Upper lobe of left lung (tissue), 6 donors: ENCODE measurements around the gene PTPN5. TPM values are rescaled to one million over a fixed set of nuclear protein-coding genes. Genes with fewer than 3 reads are reported as not detected.
"Not testable (repeated sequence)": the region's sequence is repeated elsewhere in the genome, so short reads cannot be mapped to it uniquely, and the experiment has no call there.

ENCODE experiments used
- ATAC-seq, 2 donors: fragments of 200-7000 bp; cut with Tn5 transposase; one replicate each; pipeline ENCODE4 v1.9.1; 2022; ENCODE audit warnings: mild to moderate bottlenecking in 2 of 2, moderate library complexity in 2 of 2; ENCODE audit not compliant: low FRiP score in 2 of 2
- DNase-seq, 2 donors: peaks; one replicate each; pipeline ENCODE4 v3.0.0-alpha.2; 2019 to 2020
- H3K27ac ChIP-seq, 4 donors: fragments of 200-600 bp; sonication (generic); one replicate each; pipeline ENCODE4 v1.5.1; 2016 to 2019
- H3K27me3 ChIP-seq, 4 donors: fragments of 200-600 bp; sonication (generic); one replicate each; pipeline ENCODE4 v1.5.1; 2017 to 2019
- H3K36me3 ChIP-seq, 4 donors: fragments of 200-600 bp; sonication (generic); one replicate each; pipeline ENCODE4 v1.5.1; 2016 to 2019
- H3K4me1 ChIP-seq, 4 donors: fragments of 200-600 bp; sonication (generic); one replicate each; pipeline ENCODE4 v1.5.1; 2018 to 2019
- H3K4me3 ChIP-seq, 4 donors: fragments of 200-600 bp; sonication (generic); one replicate each; pipeline ENCODE4 v1.5.1; 2017 to 2019; ENCODE audit warnings: mild to moderate bottlenecking in 2 of 4, moderate library complexity in 1 of 4
- H3K9me3 ChIP-seq, 4 donors: fragments of 200-600 bp; sonication (generic); one replicate each; pipeline ENCODE4 v1.5.1; 2018 to 2019
- CTCF ChIP-seq, 6 experiments: fragments of 450-650 bp in 4 of 6; fragments of 200-600 bp in 2 of 6; sonication (generic) in 2 of 6; IDR thresholded peaks; one replicate each; pipeline ENCODE4 v1.5.1; 2016 to 2019; ENCODE audit warnings: antibody characterized with exemption in 6 of 6
- EP300 ChIP-seq, 4 donors: sonication (generic); formaldehyde crosslinking; IDR thresholded peaks; one replicate each; pipeline ENCODE4 v1.5.1; 2017; ENCODE audit warnings: antibody characterized with exemption in 4 of 4, control low read depth in 2 of 4
- POLR2A ChIP-seq, 4 donors: fragments of 450-650 bp; IDR thresholded peaks; one replicate each; pipeline ENCODE4 v1.5.1; 2016 to 2017; ENCODE audit warnings: antibody characterized with exemption in 4 of 4, mild to moderate bottlenecking in 2 of 4
- POLR2AphosphoS5 ChIP-seq, 2 donors: sonication (generic); formaldehyde crosslinking; IDR thresholded peaks; one replicate each; pipeline ENCODE4 v1.5.1; 2017; ENCODE audit warnings: antibody characterized with exemption in 2 of 2
- WGBS, 2 donors: methylation state at CpG; one replicate each; pipeline ENCODE4 v1.1.5; 2017 to 2018; 5-methylcytosine and 5-hydroxymethylcytosine counted together
- total RNA-seq, 6 donors: library from RNA; depleted of rRNA in 4 of 6; stranded (reverse); fragments of >200 nt in 4 of 6; gene quantifications; one replicate each; pipeline versions ENCODE4 v1.1.0 to v1.2.1, GENCODE V29; 2016 to 2021
- donor health status: DM: no; HTN: no; CAD: no; lungs with moderate emphysema.
- donor health status: DM: no; HTN: yes; CAD: no; lungs with severe emphysema.

The PTPN5 gene
- total RNA-seq, result 1 to 10 TPM in 2 of 6 donors, under 1 TPM in 2, not detected in 2; 0.31 to 1.8 (median 1.0) TPM

DNA sequence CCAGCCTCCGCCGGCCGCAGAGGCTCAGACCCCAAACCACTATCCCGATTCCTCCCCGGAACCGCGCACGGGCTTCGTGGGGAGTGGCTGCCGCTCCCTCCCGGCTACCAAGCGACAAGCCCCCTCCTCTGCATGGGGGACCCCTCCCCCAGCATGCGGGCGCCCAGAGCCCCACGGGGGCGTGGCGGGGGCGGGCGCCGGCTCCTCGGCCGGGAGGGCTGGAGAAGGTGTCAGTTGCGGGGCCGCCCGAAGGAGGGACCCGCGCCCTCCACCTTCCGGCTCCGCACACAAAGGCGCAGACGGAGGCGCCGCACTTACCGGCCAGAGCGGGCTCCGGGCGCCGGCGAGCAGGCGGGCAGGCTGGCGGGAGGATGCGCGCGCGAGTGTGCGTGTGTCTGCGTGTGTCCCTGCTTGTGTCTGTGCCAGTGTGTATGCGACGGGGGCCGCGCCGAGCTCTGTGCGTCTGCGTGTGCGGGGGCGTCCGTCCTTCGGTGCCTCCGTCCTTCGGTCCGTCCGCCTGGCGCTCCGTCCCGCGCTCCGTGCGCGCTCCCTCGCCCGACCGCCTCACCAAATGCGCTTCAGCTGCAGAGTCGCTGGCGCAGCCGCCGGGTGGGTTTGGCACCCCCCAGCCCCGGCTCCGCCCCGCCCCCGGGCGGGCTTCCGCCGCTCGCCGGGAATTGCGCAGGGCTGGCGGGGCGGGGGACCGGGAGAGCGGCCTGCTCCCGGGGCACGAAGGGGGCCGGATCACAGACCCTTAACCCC is at the start of gene PTPN5:
TSS of gene PTPN5 (minus strand) at position 592 of the 762 bp plus-strand sequence. CDS start 19,840 bp downstream, outside the sequence.
- 0 to 2% methylated on average over 18 to 25 of the region's 94 CpGs for WGBS, 2 donors
- no peak within 1 kb of the TSS for H3K27ac ChIP-seq
- ATAC-seq (peak in 1 of 2 donors; percentile 28), DNase-seq (peak in 1 of 2 donors; percentile 81)
- H3K9me3 ChIP-seq, result no peaks in the 10 kb centered on the region
- H3K36me3 ChIP-seq, result no peaks in the 10 kb centered on the region
- peaks cover 0 to 17% (median 11%) of the 10 kb centered on the region in 4 donors for H3K4me1 ChIP-seq
- peak within 1 kb of the TSS in 3 of 4 donors; percentile 33 to 45 (median 35) for H3K4me3 ChIP-seq
- peaks cover 0 to 25% (median 13%) of the 10 kb centered on the region in 4 donors for H3K27me3 ChIP-seq
- no peak for TF ChIP-seq POLR2AphosphoS5 (IDR thresholded peaks at IDR 0.05)

DNA sequence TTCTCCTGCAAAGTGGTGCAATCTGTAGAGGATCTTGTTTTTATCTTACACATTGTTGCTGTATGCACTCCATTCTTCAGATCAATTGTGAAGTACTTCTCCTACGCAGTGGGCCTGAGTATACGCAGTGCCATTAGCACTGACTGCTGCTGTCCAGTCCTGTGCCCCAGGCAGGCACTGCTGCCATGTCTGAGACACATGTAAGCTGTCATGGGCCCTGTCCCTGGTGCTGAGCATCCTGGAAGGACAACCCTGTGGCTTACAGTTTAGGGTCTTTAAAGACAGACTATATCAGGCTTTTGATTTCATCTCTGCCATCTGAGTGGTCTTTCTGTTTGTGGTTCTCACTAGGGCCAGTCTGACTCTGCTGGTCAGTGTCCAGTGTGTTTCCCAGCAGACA is 44.8 kb upstream of the PTPN5 start:
- Histone ChIP-seq H3K27ac (no peak overlapping the region), H3K4me1 (no peaks in the 10 kb centered on the region), H3K36me3 (no peaks in the 10 kb centered on the region), H3K27me3 (no peaks in the 10 kb centered on the region), H3K4me3 (no peak overlapping the region), H3K9me3 (peaks cover 0 to 5% (median 0%) of the 10 kb centered on the region in 4 donors)
- TF ChIP-seq POLR2A (IDR thresholded peaks at IDR 0.05) (no peak), EP300 (IDR thresholded peaks at IDR 0.05) (no peak), POLR2AphosphoS5 (IDR thresholded peaks at IDR 0.05) (no peak), CTCF (IDR thresholded peaks at IDR 0.05) (no peak)
- ATAC-seq (no peak), DNase-seq (no peak)
- 62 to 76% methylated on average over 2 of the region's 2 CpGs for WGBS, 2 donors

- no peaks in the 10 kb centered on the region for H3K27me3 ChIP-seq
- WGBS, 2 donors, result 44 to 80% methylated on average over 4 to 5 of the region's 5 CpGs
- H3K27ac ChIP-seq, result no peak overlapping the region
- no peaks in the 10 kb centered on the region for H3K36me3 ChIP-seq
- no peak overlapping the region for H3K4me3 ChIP-seq
- TF ChIP-seq POLR2AphosphoS5 (IDR thresholded peaks at IDR 0.05) (no peak), CTCF (IDR thresholded peaks at IDR 0.05) (no peak), POLR2A (IDR thresholded peaks at IDR 0.05) (no peak), EP300 (IDR thresholded peaks at IDR 0.05) (no peak)
- ATAC-seq, result peak in 1 of 2 donors; percentile 15
- no peak for DNase-seq
- no peaks in the 10 kb centered on the region for H3K4me1 ChIP-seq
- H3K9me3 ChIP-seq, result no peaks in the 10 kb centered on the region
These were observed 43.3 kb upstream of the PTPN5 start for GRCh38 chr11:18834754-18835466.

DNA sequence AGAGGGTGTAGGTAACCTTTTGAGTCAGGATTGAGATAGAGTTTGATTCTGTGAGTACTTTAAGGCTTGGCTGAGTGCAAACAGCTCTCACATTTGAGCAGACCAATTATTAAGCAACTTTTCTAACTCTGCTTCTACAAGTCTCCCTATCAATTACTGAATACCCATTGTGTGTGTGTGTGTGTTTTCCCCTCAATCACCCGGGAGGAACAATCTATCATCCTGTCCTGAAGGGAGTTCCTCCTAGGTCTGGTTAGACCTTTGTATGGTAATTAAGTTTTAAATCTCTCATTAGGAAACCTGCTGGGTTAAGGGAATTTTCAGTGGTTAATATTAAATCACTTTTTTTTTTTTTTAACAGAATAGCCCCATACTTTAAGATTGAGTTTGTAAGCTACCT is 28.6 kb upstream of the PTPN5 start:
- DNase-seq, H3K36me3 ChIP-seq, ATAC-seq, H3K9me3 ChIP-seq, H3K4me3 ChIP-seq, H3K27me3 ChIP-seq, H3K27ac ChIP-seq, H3K4me1 ChIP-seq: not testable (repeated sequence)
- 7 to 18% methylated on average over 1 of the region's 1 CpG for WGBS, 2 donors

GRCh38 chr11:18804199-18804999 is 12.8 kb upstream of the PTPN5 start:
- ATAC-seq (no peak), DNase-seq (no peak)
- Histone ChIP-seq H3K9me3 (no peaks in the 10 kb centered on the region), H3K4me3 (no peak overlapping the region), H3K36me3 (no peaks in the 10 kb centered on the region), H3K27ac (no peak overlapping the region), H3K4me1 (no peaks in the 10 kb centered on the region), H3K27me3 (no peaks in the 10 kb centered on the region)
- WGBS, 2 donors, result 56 to 66% methylated on average over 4 of the region's 4 CpGs
- no peak for TF ChIP-seq CTCF (IDR thresholded peaks at IDR 0.05)
- TF ChIP-seq POLR2A (IDR thresholded peaks at IDR 0.05), result no peak
- no peak for TF ChIP-seq POLR2AphosphoS5 (IDR thresholded peaks at IDR 0.05)
- no peak for TF ChIP-seq EP300 (IDR thresholded peaks at IDR 0.05)
